ENCODE data around the gene MPO. TPM values are rescaled to one million over a fixed set of nuclear protein-coding genes. Genes with fewer than 3 reads are reported as not detected.

MPO gene
- total and polyA plus RNA-seq, 2 of the 8 experiments (the other 6 are each of a cell fraction or from before 2014, with no cell fraction given): 0.06 to 0.74 TPM

DNA sequence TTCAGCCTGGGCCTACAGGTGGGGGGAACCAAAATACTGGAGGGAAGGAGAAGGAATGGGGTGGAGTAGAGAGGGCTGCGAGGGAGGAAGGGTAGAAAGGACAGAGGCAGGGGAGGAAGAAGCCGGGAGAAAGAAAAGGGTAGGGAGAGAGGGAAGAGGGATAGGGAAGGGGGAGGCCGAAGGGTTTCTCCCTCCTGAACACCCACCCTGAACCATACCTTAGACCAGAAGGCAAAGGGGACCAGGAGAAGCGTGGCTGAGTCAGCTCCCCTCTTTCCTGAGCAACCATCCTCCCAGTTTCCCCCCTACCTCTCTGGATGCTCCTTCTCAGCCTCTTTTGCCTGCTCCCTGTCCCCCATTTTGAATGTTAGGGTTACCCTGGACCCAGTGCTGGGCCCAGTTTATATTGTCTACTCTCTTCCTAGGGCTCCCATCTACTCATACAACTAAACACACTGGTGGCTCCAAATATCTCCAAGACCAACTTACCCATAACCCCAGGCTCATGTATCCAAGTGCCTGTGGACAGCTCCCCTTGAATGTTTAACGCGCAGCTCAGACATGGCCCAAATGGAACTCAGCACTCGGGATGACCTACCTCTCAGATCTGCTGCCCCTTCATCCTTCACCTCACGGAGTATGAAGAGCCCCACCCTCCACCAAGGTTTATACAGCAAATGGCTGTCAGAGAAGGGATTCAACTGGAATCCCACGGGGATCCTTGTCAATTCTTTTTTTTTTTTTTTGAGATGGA lies 40.0 kb upstream of the MPO start:
- Histone ChIP-seq H3K23ac (ENCODE audit: insufficient read length) (no peak overlapping the region), H4K91ac (replicated peaks; ENCODE audit: insufficient read length, low read length) (no peak overlapping the region), H3K18ac (ENCODE audit: extremely low read depth, low read length) (no peak overlapping the region), H3K4me2 (ENCODE audit: insufficient read depth in 1 of 2, low read depth in 2 of 2, low read length in 2 of 2) (no peak overlapping the region), H3K79me2 (ENCODE audit: control insufficient read depth in 1 of 2, insufficient read depth in 2 of 2, low read length in 2 of 2) (no peaks in the 10 kb centered on the region), H2AFZ (ENCODE audit: low read length) (no peak overlapping the region), H3K9ac (replicated peaks in 1 of 4; ENCODE audit: extremely low read depth in 1 of 4, low read depth in 3 of 4, low read length in 3 of 4) (no peak overlapping the region), H4K20me1 (replicated peaks in 1 of 2; ENCODE audit: control insufficient read depth in 1 of 2, insufficient read depth in 2 of 2, low read length in 2 of 2) (no peaks in the 10 kb centered on the region), H2BK120ac (replicated peaks; ENCODE audit: low read depth, low read length) (no peak overlapping the region), H3K9me3 (ENCODE audit: insufficient read depth in 2 of 2, low read depth in 1 of 2, low read length in 1 of 2) (no peaks in the 10 kb centered on the region), H3K14ac (ENCODE audit: insufficient read length) (no peak overlapping the region), H3K36me3 (ENCODE audit: control insufficient read depth in 2 of 4, insufficient read depth in 4 of 4, low read length in 3 of 4) (no peaks in the 10 kb centered on the region), H2BK12ac (ENCODE audit: low read depth, low read length) (no peak overlapping the region), H3K27me3 (replicated peaks in 1 of 4; ENCODE audit: control insufficient read depth in 3 of 4, extremely low read depth in 1 of 4, insufficient read depth in 3 of 4, low read length in 3 of 4) (peaks cover 0 to 20% (median 12%) of the 10 kb centered on the region in 4 experiments; a peak in 5 of 7 replicates), H3K4me1 (replicated peaks in 1 of 4; ENCODE audit: control insufficient read depth in 3 of 4, insufficient read depth in 4 of 4, low read length in 3 of 4) (peaks cover 0 to 18% (median 14%) of the 10 kb centered on the region in 4 experiments; a peak in 6 of 7 replicates), H3K4ac (replicated peaks; ENCODE audit: insufficient read length, low read depth, low read length) (no peak overlapping the region), H3K4me3 (ENCODE audit: extremely low read depth in 1 of 4, insufficient read depth in 2 of 4, low read depth in 3 of 4, low read length in 4 of 4) (no peak overlapping the region), H3K79me1 (ENCODE audit: low read depth, low read length) (no peaks in the 10 kb centered on the region), H4K8ac (ENCODE audit: extremely low read depth, insufficient read depth, low read length) (no peak overlapping the region), H3K56ac (replicated peaks; ENCODE audit: insufficient read length, low read depth, low read length) (no peak overlapping the region), H3K27ac (ENCODE audit: low read depth, low read length) (no peak overlapping the region), H2BK20ac (ENCODE audit: low read length) (no peak overlapping the region), H3K23me2 (ENCODE audit: low read depth, low read length) (peaks cover 12% of the 10 kb centered on the region), H2BK15ac (ENCODE audit: low read length) (no peak overlapping the region), H4K5ac (ENCODE audit: insufficient read length, low read depth, low read length) (no peak overlapping the region), H2AK5ac (ENCODE audit: low read depth, low read length) (no peak overlapping the region), H2BK5ac (ENCODE audit: low read depth, low read length) (no peak overlapping the region)
- no peak for DNase-seq (ENCODE audit: low read depth in 1 of 2, low spot score in 2 of 2)
- WGBS, 2 experiments (ENCODE audit: extremely low coverage in 1 of 2, insufficient coverage in 1 of 2, insufficient read length in 1 of 2, insufficient replicate concordance in 2 of 2, low coverage in 1 of 2, low lambda C conversion rate in 2 of 2, missing lambda C conversion rate in 1 of 2): 88% methylated on average over 8 of the region's 9 CpGs; no CpG with 5 or more reads in 1 of the 2 experiments
- ChIA-PET POLR2A (ENCODE audit: partially characterized antibody) (interaction anchor here (1.1 to 7.9 kb wide), 5 partner anchors 9 to 40 kb away, joined by 4 to 66 read pairs (median 7); partner anchors contain the start of genes MPO and SUPT4H1), CTCF (ENCODE audit: partially characterized antibody) (interaction anchor here (0.9 to 21.9 kb wide), 6 partner anchors 9 to 127 kb away, joined by 3 to 384 read pairs (median 50); no protein-coding TSS in a partner anchor)
- FAIRE-seq: no peak
- TF ChIP-seq POLR2A (IDR thresholded peaks at IDR 0.05; ENCODE audit: control extremely low read depth in 1 of 2, low read depth in 2 of 2, low read length in 2 of 2) (no peak), FOSL1 (IDR thresholded peaks at IDR 0.05; ENCODE audit: insufficient read depth, low read depth, low read length) (no peak), RXRA (IDR thresholded peaks at IDR 0.05; ENCODE audit: insufficient read depth, low read depth, low read length) (no peak), EZH2 (IDR thresholded peaks at IDR 0.05; ENCODE audit: low read depth, low read length, severe bottlenecking) (no peak), NANOG (IDR thresholded peaks at IDR 0.05; ENCODE audit: insufficient read depth, low read depth, low read length, poor library complexity, severe bottlenecking) (no peak), SP4 (IDR thresholded peaks at IDR 0.05; ENCODE audit: low read length) (no peak), CTBP2 (IDR thresholded peaks at IDR 0.05; ENCODE audit: borderline replicate concordance, insufficient read depth, insufficient read length, low read length) (no peak)
- TF ChIP-seq, protein P1, sequence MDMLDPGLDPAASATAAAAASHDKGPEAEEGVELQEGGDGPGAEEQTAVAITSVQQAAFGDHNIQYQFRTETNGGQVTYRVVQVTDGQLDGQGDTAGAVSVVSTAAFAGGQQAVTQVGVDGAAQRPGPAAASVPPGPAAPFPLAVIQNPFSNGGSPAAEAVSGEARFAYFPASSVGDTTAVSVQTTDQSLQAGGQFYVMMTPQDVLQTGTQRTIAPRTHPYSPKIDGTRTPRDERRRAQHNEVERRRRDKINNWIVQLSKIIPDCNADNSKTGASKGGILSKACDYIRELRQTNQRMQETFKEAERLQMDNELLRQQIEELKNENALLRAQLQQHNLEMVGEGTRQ (IDR thresholded peaks at IDR 0.05; ENCODE audit: low read length): no peak
- TF ChIP-seq, protein P2, sequence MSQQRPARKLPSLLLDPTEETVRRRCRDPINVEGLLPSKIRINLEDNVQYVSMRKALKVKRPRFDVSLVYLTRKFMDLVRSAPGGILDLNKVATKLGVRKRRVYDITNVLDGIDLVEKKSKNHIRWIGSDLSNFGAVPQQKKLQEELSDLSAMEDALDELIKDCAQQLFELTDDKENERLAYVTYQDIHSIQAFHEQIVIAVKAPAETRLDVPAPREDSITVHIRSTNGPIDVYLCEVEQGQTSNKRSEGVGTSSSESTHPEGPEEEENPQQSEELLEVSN (IDR thresholded peaks at IDR 0.05): no peak
